ENCODE results near the gene CTAGE4. TPM values are rescaled to one million over a fixed set of nuclear protein-coding genes. Genes with fewer than 3 reads are reported as not detected.
"Not testable (repeated sequence)": the region's sequence is repeated elsewhere in the genome, so short reads cannot be mapped to it uniquely, and the experiment has no call there.

CTAGE4 gene
- total RNA-seq, 1 donor from 2014 or later: 1.4 TPM

GRCh38 chr7:144203086-144203485 lies 19.8 kb downstream of the CTAGE4 start:
- not testable (repeated sequence) for DNase-seq (ENCODE audit: low spot score); ATAC-seq

GRCh38 chr7:144205306-144205705 lies 22.0 kb downstream of the CTAGE4 start:
- not testable (repeated sequence) for DNase-seq (ENCODE audit: low spot score); ATAC-seq

GRCh38 chr7:144217200-144217599 lies 33.9 kb downstream of the CTAGE4 start:
- DNase-seq (ENCODE audit: low spot score); ATAC-seq: not testable (repeated sequence)

DNA sequence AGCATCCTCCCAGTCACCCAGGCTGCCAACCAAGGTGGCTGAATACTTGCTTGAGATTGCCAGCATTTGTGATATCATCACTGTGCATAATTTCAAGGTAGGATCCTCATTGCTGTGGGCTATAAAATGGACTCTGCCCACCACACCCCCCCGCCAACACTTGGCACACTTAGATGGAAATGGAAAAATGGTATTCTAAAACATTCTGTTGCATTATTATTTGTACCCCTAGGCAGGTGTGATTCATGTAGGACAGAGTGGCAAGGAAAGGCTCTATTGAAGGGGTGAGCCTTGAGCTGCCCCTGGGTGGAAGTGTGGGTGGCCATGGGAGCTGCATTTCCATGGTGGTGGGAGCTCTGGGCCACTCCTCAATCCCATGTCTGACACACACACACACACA lies 35.3 kb downstream of the CTAGE4 start:
- DNase-seq (ENCODE audit: low spot score); ATAC-seq: not testable (repeated sequence)

GRCh38 chr7:144219149-144219548 lies 35.9 kb downstream of the CTAGE4 start:
- peak; percentile 65 for ATAC-seq
- not testable (repeated sequence) for DNase-seq (ENCODE audit: low spot score)

DNA sequence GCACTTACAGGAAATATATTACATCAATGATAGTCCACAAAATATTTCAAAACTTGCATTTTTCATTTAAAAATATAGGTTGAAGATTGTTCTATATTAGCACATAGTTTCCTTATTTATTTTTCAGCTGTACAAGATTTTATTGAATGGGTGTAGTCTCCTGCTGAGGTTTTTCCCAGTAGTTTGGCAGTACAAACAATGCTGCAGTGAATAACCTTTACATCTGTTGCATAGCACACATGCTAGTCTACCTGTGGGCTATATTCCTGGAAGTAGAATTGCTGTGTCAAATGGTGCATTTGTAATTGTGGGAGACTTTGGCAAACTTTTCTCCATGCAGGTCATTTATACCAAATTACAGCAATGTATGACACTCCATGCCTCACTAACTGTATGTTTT lies 37.3 kb downstream of the CTAGE4 start:
- not testable (repeated sequence) for ATAC-seq

DNA sequence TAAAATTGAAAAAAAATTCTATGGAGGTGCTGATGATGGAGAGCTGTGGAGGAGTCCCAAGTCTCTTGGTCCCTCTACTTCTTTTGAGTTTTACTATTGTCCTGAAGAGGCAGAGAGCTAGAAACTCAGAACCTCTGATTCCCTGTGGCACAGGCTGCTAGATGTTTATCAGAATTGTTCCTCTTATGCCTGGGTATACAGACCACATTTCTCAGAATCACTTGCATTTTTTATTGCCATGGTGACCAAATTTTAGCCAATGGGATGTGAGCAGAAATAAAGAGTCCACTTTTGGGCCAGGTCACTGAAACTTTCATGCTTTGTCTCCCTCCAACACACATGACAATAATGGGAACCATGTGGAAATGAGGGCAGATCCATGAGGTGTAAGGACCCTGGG lies 40.4 kb downstream of the CTAGE4 start:
- ATAC-seq; DNase-seq (ENCODE audit: low spot score): not testable (repeated sequence)

More for the DNA sequence above, 37.3 kb downstream of the CTAGE4 start:
- not testable (repeated sequence) for DNase-seq (ENCODE audit: low spot score)

GRCh38 chr7:144226866-144227265 lies 43.6 kb downstream of the CTAGE4 start:
- DNase-seq (ENCODE audit: low spot score); ATAC-seq: not testable (repeated sequence)

DNA sequence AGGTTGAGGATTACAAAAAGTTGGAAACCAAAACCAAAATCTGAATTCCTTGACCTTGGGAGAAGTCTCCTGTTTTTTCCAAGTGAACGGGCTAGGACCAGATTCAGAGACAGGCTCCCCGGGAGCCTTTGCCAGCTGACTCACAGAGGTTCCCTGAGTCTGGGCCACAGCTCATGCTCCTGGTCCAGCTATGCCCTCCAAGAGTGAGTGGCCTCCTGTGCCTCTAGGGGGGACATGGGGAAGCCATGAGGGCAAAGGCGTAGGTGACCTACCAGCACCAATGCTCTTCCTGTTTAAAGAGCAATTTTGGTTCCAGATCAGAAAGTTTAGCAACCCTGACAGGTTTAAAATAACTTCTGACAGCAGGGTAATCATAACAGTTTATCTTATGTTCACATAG lies 45.5 kb downstream of the CTAGE4 start:
- not testable (repeated sequence) for DNase-seq (ENCODE audit: low spot score)

DNA sequence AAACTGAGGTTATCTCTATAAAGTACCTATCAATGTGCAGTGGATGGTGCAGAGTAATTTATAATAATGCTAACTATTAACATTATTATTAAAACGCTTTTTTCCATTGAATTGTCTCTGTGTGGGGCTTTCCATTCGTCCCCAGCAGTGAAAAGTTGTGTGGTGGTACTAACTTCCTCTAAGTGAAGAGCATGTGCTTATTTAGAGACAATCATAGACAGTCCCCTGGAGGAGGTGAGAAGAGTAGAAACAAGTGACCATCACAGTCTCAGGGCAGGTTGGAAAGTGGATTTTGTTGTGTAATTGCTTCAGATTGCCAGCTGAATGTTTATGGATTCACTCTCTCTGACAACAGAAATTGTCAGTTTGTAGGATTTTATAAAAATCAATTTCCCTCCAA lies 47.8 kb downstream of the CTAGE4 start:
- not testable (repeated sequence) for ATAC-seq; DNase-seq (ENCODE audit: low spot score)

More for the DNA sequence above, 45.5 kb downstream of the CTAGE4 start:
- ATAC-seq: not testable (repeated sequence)

- DNase-seq (ENCODE audit: low spot score): not testable (repeated sequence)
- ATAC-seq: peak; percentile 42
Measured at GRCh38 chr7:144233039-144233438, 49.8 kb downstream of the CTAGE4 start.

Other genes starting within 250 kb of the CTAGE4 start
- not detected for gene OR2F2, start 248.2 kb upstream of the CTAGE4 start, total RNA-seq
- not detected for gene OR2F1, start 228.6 kb upstream of the CTAGE4 start, total RNA-seq
- gene OR6B1, start 183.1 kb upstream of the CTAGE4 start, total RNA-seq: not detected
- gene OR2A5, start 134.5 kb upstream of the CTAGE4 start, total RNA-seq: not detected
- gene OR2A25, start 113.7 kb upstream of the CTAGE4 start, total RNA-seq: not detected
- gene OR2A12, start 97.2 kb upstream of the CTAGE4 start, total RNA-seq: not detected
- not detected for gene OR2A2, start 73.9 kb upstream of the CTAGE4 start, total RNA-seq
- gene OR2A14, start 60.3 kb upstream of the CTAGE4 start, total RNA-seq: not detected
- gene ARHGEF35, start 12.4 kb downstream of the CTAGE4 start, total RNA-seq: 7.2 TPM
- gene OR2A42, start 56.1 kb downstream of the CTAGE4 start, total RNA-seq: not detected
- 1.9 TPM for gene OR2A7, start 81.3 kb downstream of the CTAGE4 start, total RNA-seq
- 1.4 TPM for gene CTAGE8, start 85.8 kb downstream of the CTAGE4 start, total RNA-seq
- not detected for gene OR2A1, start 129.0 kb downstream of the CTAGE4 start, total RNA-seq
- gene ARHGEF5, start 171.9 kb downstream of the CTAGE4 start, total RNA-seq: 11.6 TPM
- not detected for gene NOBOX, start 220.2 kb downstream of the CTAGE4 start, total RNA-seq